ENCODE data around the gene ASPSCR1. TPM values are rescaled to one million over a fixed set of nuclear protein-coding genes. Genes with fewer than 3 reads are reported as not detected.

Gene ASPSCR1
- total RNA-seq, 2 donors from 2014 or later: 32.0 to 34.2 TPM

GRCh38 chr17:81960130-81960958 lies 17.1 kb upstream of the ASPSCR1 start:
- H3K4me3 Mint-ChIP-seq: peak overlapping the region in 1 of 2 donors; percentile 34
- no peak for DNase-seq
- peak; percentile 6 to 7 for ATAC-seq (replicated peaks in 1 of 2)

DNA sequence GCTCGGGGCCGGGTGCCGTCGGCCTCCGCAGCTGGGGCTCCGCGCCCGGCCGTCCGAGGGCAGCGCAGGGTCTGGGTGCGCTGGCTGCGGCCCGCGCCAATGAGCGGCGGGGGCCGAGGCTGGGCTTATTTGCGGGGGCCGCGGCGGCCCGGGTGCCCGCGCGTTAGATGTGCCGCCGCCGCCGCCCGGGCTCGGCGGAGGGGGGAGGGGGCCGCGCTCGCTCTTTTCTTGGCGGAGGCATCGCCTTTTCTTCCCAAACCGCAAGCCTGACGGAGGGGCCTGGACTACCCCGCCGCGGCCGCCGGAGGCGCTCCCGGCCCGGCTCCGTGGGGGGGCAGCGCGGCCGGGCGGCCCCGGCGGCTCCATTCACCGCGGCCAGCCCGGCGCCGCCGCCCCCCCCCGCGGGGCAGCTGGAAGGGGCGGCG lies 16.3 kb upstream of the ASPSCR1 start, which contains the start of gene NOTUM:
Gene NOTUM, minus strand, starts transcription at position 101 of the 425 bp plus-strand sequence. CDS start 278 bp downstream, outside the sequence.
- ATAC-seq (replicated peaks in 1 of 2): no peak
- no peaks in the 10 kb centered on the region for H3K4me1 Mint-ChIP-seq (ENCODE audit: low read depth)
- DNase-seq: no peak
- H3K9me3 Mint-ChIP-seq: no peaks in the 10 kb centered on the region
- H3K27me3 Mint-ChIP-seq (ENCODE audit: low read depth): peaks cover 14% of the 10 kb centered on the region
- no peak within 1 kb of the TSS for H3K27ac Mint-ChIP-seq
- H3K4me3 Mint-ChIP-seq: peak within 1 kb of the TSS in 1 of 2 donors; percentile 34
- H3K36me3 Mint-ChIP-seq (ENCODE audit: insufficient read depth in 2 of 2): no peaks in the 10 kb centered on the region

More at GRCh38 chr17:81960130-81960958, 17.1 kb upstream of the ASPSCR1 start:
- Mint-ChIP-seq H3K36me3 (ENCODE audit: insufficient read depth in 2 of 2) (no peaks in the 10 kb centered on the region), H3K4me1 (ENCODE audit: low read depth) (no peaks in the 10 kb centered on the region), H3K9me3 (no peaks in the 10 kb centered on the region), H3K27me3 (ENCODE audit: low read depth) (peaks cover 14% of the 10 kb centered on the region), H3K27ac (no peak overlapping the region)

DNA sequence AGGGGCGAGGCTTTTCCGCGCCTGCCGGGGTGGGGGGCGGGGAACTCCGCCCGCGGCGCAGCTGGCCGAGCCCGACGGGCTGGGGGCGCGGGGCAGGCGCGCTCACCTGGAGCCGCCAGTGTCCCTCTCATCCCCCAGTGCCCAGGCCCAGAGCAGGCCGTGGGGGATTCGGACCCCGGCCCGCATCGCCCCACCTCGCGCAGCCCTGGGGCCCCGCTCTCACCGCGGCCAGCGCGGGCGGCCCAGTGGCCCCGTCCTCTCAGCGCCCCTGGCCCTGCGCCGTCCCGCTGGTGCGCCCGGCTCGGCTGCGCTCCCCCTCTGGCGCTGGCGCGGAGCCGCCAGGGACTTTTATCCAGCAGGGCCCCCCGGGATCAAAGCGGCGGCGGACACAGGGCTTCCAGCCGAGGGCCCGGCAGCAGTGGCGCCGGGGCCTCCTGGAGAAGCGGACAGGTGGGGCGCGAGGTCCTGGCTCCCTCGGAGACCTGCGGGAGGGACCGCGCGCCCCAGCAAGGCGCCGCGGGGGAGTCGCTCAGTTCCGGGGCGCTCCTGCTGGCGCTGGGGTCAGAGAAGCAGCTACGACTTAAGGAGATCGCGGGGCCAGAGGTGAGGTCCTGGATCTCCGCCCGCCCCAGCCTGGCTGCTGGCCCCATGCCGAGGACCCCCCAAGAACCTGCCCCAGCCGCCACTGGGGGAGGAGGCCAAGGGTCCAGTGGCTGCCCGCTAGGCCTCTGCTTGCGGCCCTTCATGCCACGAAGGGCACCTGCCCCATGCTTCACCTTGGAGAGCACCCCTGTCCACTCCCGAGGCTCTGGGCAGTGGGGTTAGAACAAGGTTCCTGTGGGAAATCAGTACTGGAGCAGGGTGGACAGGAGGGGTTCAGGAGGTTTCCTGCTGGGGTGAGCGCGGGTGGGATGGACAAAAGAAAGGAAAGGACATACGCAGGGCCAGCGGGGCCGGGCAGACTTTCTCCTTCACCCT lies 15.6 kb upstream of the ASPSCR1 start:
- H3K4me1 Mint-ChIP-seq (ENCODE audit: low read depth): no peaks in the 10 kb centered on the region

GRCh38 chr17:81962499-81963441 lies 14.7 kb upstream of the ASPSCR1 start:
- Mint-ChIP-seq H3K4me1 (ENCODE audit: low read depth) (no peaks in the 10 kb centered on the region), H3K27me3 (ENCODE audit: low read depth) (peaks cover 14% of the 10 kb centered on the region), H3K36me3 (ENCODE audit: insufficient read depth in 2 of 2) (no peaks in the 10 kb centered on the region), H3K27ac (no peak overlapping the region), H3K9me3 (no peaks in the 10 kb centered on the region), H3K4me3 (no peak overlapping the region)
- no peak for ATAC-seq (replicated peaks in 1 of 2)
- no peak for DNase-seq

More for the DNA sequence above, 15.6 kb upstream of the ASPSCR1 start:
- DNase-seq (no peak), ATAC-seq (replicated peaks in 1 of 2) (no peak)
- Mint-ChIP-seq H3K27ac (no peak overlapping the region), H3K36me3 (ENCODE audit: insufficient read depth in 2 of 2) (no peaks in the 10 kb centered on the region), H3K4me3 (no peak overlapping the region), H3K9me3 (no peaks in the 10 kb centered on the region), H3K27me3 (ENCODE audit: low read depth) (peaks cover 14% of the 10 kb centered on the region)

DNA sequence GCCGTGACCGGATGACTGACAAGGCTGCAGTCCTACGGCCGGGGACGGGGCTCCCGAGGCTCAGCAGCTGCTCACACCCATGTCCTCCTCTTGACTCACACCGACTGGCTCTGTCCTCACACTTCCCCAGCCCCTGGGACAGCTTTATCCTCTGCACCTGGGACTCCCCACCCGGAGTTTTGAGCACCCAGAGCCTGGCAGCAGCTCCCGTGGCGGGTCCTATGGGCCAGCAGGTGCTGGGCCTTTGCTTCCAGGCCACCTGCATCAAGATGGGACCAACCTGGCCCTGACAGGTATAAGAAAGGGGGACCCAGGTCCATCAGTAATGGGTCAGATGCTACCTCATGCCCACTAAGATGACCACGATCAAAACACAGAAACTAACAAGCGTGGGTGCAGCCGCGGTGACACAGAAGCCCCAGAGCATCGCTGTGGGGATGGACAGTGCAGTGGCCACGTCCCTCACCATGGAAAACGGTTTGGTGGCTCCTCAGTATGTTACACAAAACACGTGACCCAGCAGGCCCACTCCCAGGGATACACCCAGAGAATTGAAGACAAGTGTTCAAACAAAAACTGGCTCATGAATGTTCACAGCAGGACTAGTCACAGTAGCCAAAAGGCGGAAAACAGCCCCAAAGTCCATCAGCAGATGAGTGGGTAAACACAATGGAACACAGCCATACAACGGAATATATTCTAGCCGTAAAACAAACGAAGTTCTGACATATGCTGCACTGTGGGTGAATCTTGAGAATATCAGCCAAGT lies 13.2 kb upstream of the ASPSCR1 start:
- DNase-seq (no peak), ATAC-seq (replicated peaks in 1 of 2) (no peak)
- Mint-ChIP-seq H3K27ac (no peak overlapping the region), H3K27me3 (ENCODE audit: low read depth) (peaks cover 6% of the 10 kb centered on the region), H3K9me3 (no peaks in the 10 kb centered on the region), H3K4me3 (no peak overlapping the region), H3K4me1 (ENCODE audit: low read depth) (peaks cover 11% of the 10 kb centered on the region), H3K36me3 (ENCODE audit: insufficient read depth in 2 of 2) (no peaks in the 10 kb centered on the region)

DNA sequence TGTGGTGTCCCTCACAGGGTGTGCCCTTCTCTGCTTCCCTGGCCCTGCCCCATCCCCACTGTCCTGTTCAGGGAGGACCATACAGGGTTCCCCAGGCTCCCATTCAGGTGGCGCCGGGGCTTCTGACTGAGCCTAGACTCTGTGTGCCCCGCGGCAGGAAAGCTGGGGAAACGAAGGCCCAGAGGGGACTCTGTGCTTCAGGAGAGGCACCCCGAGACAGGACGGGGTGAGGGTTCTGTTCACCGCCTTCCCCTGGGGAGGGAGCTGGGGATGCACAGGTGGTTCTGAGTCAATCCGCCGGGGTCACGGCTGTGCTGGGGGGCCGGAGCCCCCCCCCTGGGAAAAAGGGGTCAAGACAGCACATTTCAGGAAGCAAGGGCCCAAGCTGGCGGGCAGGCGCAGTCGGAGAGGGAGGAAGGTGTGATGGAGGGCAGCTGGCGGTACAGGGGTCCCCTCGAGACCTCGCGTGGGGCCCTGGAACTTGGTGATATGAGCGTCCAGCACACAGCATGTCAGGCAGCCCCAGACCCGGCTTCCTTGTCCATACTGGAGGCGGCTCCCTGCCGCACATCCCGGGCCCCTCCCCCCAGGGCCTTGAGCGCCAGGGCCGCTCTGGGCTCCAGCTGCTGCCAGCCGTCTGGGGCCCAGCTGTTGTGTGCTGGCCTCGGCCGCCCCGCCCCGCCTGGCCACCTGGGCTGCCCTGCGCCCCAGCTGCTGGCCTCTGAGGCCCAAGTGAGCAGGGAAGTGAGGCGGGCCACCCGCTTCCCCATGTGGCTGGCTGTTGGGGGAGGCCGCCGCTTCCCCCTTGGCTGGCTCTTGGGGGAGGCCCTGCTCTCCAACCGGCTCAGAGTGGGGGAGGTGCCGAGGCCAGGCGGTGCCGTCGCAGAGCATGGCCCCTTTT lies 10.8 kb upstream of the ASPSCR1 start:
- DNase-seq: no peak
- peaks cover 6% of the 10 kb centered on the region for H3K27me3 Mint-ChIP-seq (ENCODE audit: low read depth)
- H3K9me3 Mint-ChIP-seq: no peaks in the 10 kb centered on the region
- H3K4me1 Mint-ChIP-seq (ENCODE audit: low read depth): peaks cover 11% of the 10 kb centered on the region
- ATAC-seq (replicated peaks in 1 of 2): no peak
- no peak overlapping the region for H3K27ac Mint-ChIP-seq
- H3K36me3 Mint-ChIP-seq (ENCODE audit: insufficient read depth in 2 of 2): no peaks in the 10 kb centered on the region
- peak overlapping the region in 1 of 2 donors; percentile 20 for H3K4me3 Mint-ChIP-seq

DNA sequence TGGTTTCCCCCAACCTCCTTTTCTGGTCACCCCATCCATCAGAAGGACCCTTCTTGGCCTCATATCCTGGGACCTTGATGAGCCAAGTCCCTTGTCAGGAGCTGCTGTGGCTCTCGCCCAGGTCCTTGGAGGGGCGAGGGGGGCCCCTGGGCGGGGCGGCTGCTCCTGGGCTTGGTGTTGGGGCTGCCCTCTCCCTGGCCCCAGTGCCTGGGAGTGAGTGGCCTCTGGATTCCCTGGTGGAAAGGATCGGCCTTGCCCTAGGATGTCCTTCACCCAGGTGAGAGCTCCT lies 10.2 kb upstream of the ASPSCR1 start:
- Mint-ChIP-seq H3K9me3 (no peaks in the 10 kb centered on the region), H3K27ac (no peak overlapping the region), H3K4me3 (peak overlapping the region; percentile 22 to 79), H3K36me3 (ENCODE audit: insufficient read depth in 2 of 2) (no peaks in the 10 kb centered on the region), H3K27me3 (ENCODE audit: low read depth) (peaks cover 4% of the 10 kb centered on the region), H3K4me1 (ENCODE audit: low read depth) (peaks cover 11% of the 10 kb centered on the region)
- ATAC-seq (replicated peaks in 1 of 2): no peak
- no peak for DNase-seq

GRCh38 chr17:81967533-81968395 lies 9.7 kb upstream of the ASPSCR1 start:
- peak overlapping the region; percentile 73 to 79 for H3K4me3 Mint-ChIP-seq
- no peaks in the 10 kb centered on the region for H3K9me3 Mint-ChIP-seq
- ATAC-seq (replicated peaks in 1 of 2) (peak; percentile 98), DNase-seq (peak; percentile 86 to 90)
- no peaks in the 10 kb centered on the region for H3K36me3 Mint-ChIP-seq (ENCODE audit: insufficient read depth in 2 of 2)
- H3K27ac Mint-ChIP-seq: no peak overlapping the region
- H3K27me3 Mint-ChIP-seq (ENCODE audit: low read depth): no peaks in the 10 kb centered on the region
- H3K4me1 Mint-ChIP-seq (ENCODE audit: low read depth): peaks cover 11% of the 10 kb centered on the region

GRCh38 chr17:81968396-81968745 lies 9.1 kb upstream of the ASPSCR1 start:
- Mint-ChIP-seq H3K4me1 (ENCODE audit: low read depth) (peaks cover 11% of the 10 kb centered on the region), H3K36me3 (ENCODE audit: insufficient read depth in 2 of 2) (peaks cover 0 to 3% of the 10 kb centered on the region in 2 donors), H3K9me3 (no peaks in the 10 kb centered on the region), H3K4me3 (peak overlapping the region; percentile 73 to 79), H3K27ac (no peak overlapping the region), H3K27me3 (ENCODE audit: low read depth) (no peaks in the 10 kb centered on the region)
- ATAC-seq (replicated peaks in 1 of 2) (no peak), DNase-seq (no peak)

- H3K36me3 Mint-ChIP-seq (ENCODE audit: insufficient read depth in 2 of 2): peaks cover 0 to 3% of the 10 kb centered on the region in 2 donors
- no peak for ATAC-seq (replicated peaks in 1 of 2)
- no peak overlapping the region for H3K4me3 Mint-ChIP-seq
- no peak for DNase-seq
- no peaks in the 10 kb centered on the region for H3K9me3 Mint-ChIP-seq
- H3K27ac Mint-ChIP-seq: no peak overlapping the region
- no peaks in the 10 kb centered on the region for H3K27me3 Mint-ChIP-seq (ENCODE audit: low read depth)
- H3K4me1 Mint-ChIP-seq (ENCODE audit: low read depth): peaks cover 11% of the 10 kb centered on the region
Observed at GRCh38 chr17:81968850-81969812, 8.3 kb upstream of the ASPSCR1 start.
